Uterus (tissue), 4 donors: ENCODE results near the gene PPP1R14D. TPM values are rescaled to one million over a fixed set of nuclear protein-coding genes. Genes with fewer than 3 reads are reported as not detected.

Experiments used
- DNase-seq, 2 donors: peaks; one replicate each; pipeline ENCODE4 v3.0.0-alpha.2; 2019 to 2020
- H3K27ac ChIP-seq, 2 donors: fragments of 200-600 bp; sonication (generic); 1 replicate in 1 of 2; 2 replicates in 1 of 2; pipeline ENCODE4 v1.5.1; 2016 to 2018
- H3K27me3 ChIP-seq, 2 donors: fragments of 200-600 bp; sonication (generic); one replicate each; pipeline ENCODE4 v1.5.1; 2018 to 2019; ENCODE audit warnings: control low read depth in 1 of 2
- H3K36me3 ChIP-seq, 2 donors: fragments of 200-600 bp; sonication (generic); one replicate each; pipeline ENCODE4 v1.5.1; 2019; ENCODE audit warnings: control low read depth in 1 of 2
- H3K4me1 ChIP-seq, 2 donors: fragments of 200-600 bp; sonication (generic); one replicate each; pipeline ENCODE4 v1.5.1; 2018 to 2019; ENCODE audit warnings: control low read depth in 1 of 2
- H3K4me3 ChIP-seq, 2 donors: fragments of 200-600 bp; sonication (generic); 1 replicate in 1 of 2; 2 replicates in 1 of 2; pipeline ENCODE4 v1.5.1; 2018 to 2019; ENCODE audit warnings: mild to moderate bottlenecking in 1 of 2
- H3K9me3 ChIP-seq, 2 donors: fragments of 200-600 bp; sonication (generic); one replicate each; pipeline ENCODE4 v1.5.1; 2019; ENCODE audit warnings: control low read depth in 1 of 2
- CTCF ChIP-seq, 4 experiments: fragments of 200-600 bp in 2 of 4; fragments of 450-650 bp in 2 of 4; sonication (generic) in 2 of 4; IDR thresholded peaks; one replicate each; pipeline ENCODE4 v1.5.1; 2016 to 2019; ENCODE audit warnings: antibody characterized with exemption in 4 of 4, mild to moderate bottlenecking in 2 of 4, moderate library complexity in 1 of 4
- POLR2A ChIP-seq, 2 donors: fragments of 450-650 bp; IDR thresholded peaks; one replicate each; pipeline ENCODE4 v1.6.1; 2016; ENCODE audit warnings: antibody characterized with exemption in 2 of 2, mild to moderate bottlenecking in 1 of 2, moderate library complexity in 1 of 2
- intact Hi-C: fragments of 100-400 bp; cut with DNase I; formaldehyde crosslinking; loops from one replicate; pipeline ENCODE4 v1.15.1; 2023; ENCODE audit warnings: low total_unique reads
- total RNA-seq, 4 donors: library from RNA; depleted of rRNA in 3 of 4; stranded (reverse); fragments of >200 nt in 3 of 4; gene quantifications; one replicate each; pipeline versions ENCODE4 v1.1.0 to v1.2.4, GENCODE V29; 2014 to 2023
- donor health status: DM: yes; HTN: yes; CAD: no.

The PPP1R14D gene
- total RNA-seq, 4 donors from 2014 or later = not detected

- Histone ChIP-seq H3K36me3 (no peaks in the 10 kb centered on the region), H3K9me3 (no peaks in the 10 kb centered on the region), H3K27me3 (no peaks in the 10 kb centered on the region), H3K4me3 (no peak overlapping the region), H3K4me1 (no peaks in the 10 kb centered on the region), H3K27ac (no peak overlapping the region)
- no peak for DNase-seq
- TF ChIP-seq POLR2A (IDR thresholded peaks at IDR 0.05) (no peak), CTCF (IDR thresholded peaks at IDR 0.05) (no peak)
- intact Hi-C loops = no loop called here
Observed at GRCh38 chr15:40856746-40857145, 28.2 kb upstream of the PPP1R14D start.

- DNase-seq = no peak
- intact Hi-C loops = no loop called here
- Histone ChIP-seq H3K4me1 (no peaks in the 10 kb centered on the region), H3K4me3 (no peak overlapping the region), H3K27ac (no peak overlapping the region), H3K9me3 (no peaks in the 10 kb centered on the region), H3K36me3 (no peaks in the 10 kb centered on the region), H3K27me3 (no peaks in the 10 kb centered on the region)
- TF ChIP-seq CTCF (IDR thresholded peaks at IDR 0.05) (no peak), POLR2A (IDR thresholded peaks at IDR 0.05) (no peak)
Observed at GRCh38 chr15:40855706-40856234, 27.3 kb upstream of the PPP1R14D start.

- Histone ChIP-seq H3K4me3 (no peak overlapping the region), H3K36me3 (no peaks in the 10 kb centered on the region), H3K27ac (no peak overlapping the region), H3K27me3 (no peaks in the 10 kb centered on the region), H3K4me1 (no peaks in the 10 kb centered on the region), H3K9me3 (no peaks in the 10 kb centered on the region)
- TF ChIP-seq POLR2A (IDR thresholded peaks at IDR 0.05) (no peak), CTCF (IDR thresholded peaks at IDR 0.05) (no peak)
- intact Hi-C loops = no loop called here
- DNase-seq = no peak
Observed at GRCh38 chr15:40854161-40854560, 25.7 kb upstream of the PPP1R14D start.

- Histone ChIP-seq H3K27me3 (no peaks in the 10 kb centered on the region), H3K27ac (no peak overlapping the region), H3K9me3 (no peaks in the 10 kb centered on the region), H3K36me3 (no peaks in the 10 kb centered on the region), H3K4me1 (no peaks in the 10 kb centered on the region), H3K4me3 (no peak overlapping the region)
- no peak for DNase-seq
- intact Hi-C loops = no loop called here
- no peak for TF ChIP-seq CTCF (IDR thresholded peaks at IDR 0.05)
- TF ChIP-seq POLR2A (IDR thresholded peaks at IDR 0.05) = no peak
Observed at GRCh38 chr15:40853241-40853890, 24.9 kb upstream of the PPP1R14D start.

GRCh38 chr15:40852529-40852928 is 24.0 kb upstream of the PPP1R14D start:
- Histone ChIP-seq H3K27me3 (no peaks in the 10 kb centered on the region), H3K4me3 (no peak overlapping the region), H3K36me3 (no peaks in the 10 kb centered on the region), H3K9me3 (no peaks in the 10 kb centered on the region), H3K27ac (no peak overlapping the region), H3K4me1 (no peaks in the 10 kb centered on the region)
- intact Hi-C loops = no loop called here
- TF ChIP-seq CTCF (IDR thresholded peaks at IDR 0.05) (no peak), POLR2A (IDR thresholded peaks at IDR 0.05) (no peak)
- DNase-seq = no peak
